Progenitor cell of endocrine pancreas (in vitro differentiated cells): ENCODE data around the gene LY6G6C. TPM values are rescaled to one million over a fixed set of nuclear protein-coding genes. Genes with fewer than 3 reads are reported as not detected.

Experiments used
- DNase-seq: peaks from one replicate; pipeline ENCODE4 v3.0.0; 2021; ENCODE audit warnings: low spot score; ENCODE audit not compliant: unreplicated experiment
- H3K27ac Mint-ChIP-seq: 2 replicates; pipeline ENCODE4 v1.8.0; 2021; ENCODE audit warnings: mild to moderate bottlenecking, moderate library complexity, mixed read lengths
- H3K27me3 Mint-ChIP-seq: 2 replicates; pipeline ENCODE4 v1.8.0; 2021; ENCODE audit warnings: mixed read lengths
- H3K36me3 Mint-ChIP-seq: 2 replicates; pipeline ENCODE4 v1.8.0; 2022; ENCODE audit warnings: mixed read lengths; ENCODE audit not compliant: insufficient read depth
- H3K4me1 Mint-ChIP-seq: 2 replicates; pipeline ENCODE4 v1.8.0; 2021; ENCODE audit warnings: low read depth, mixed read lengths
- H3K4me3 Mint-ChIP-seq: 2 replicates; pipeline ENCODE4 v1.8.0; 2021; ENCODE audit warnings: low read depth, mild to moderate bottlenecking, moderate library complexity, mixed read lengths
- H3K9me3 Mint-ChIP-seq: 2 replicates; pipeline ENCODE4 v1.8.0; 2021; ENCODE audit warnings: low read depth, mixed read lengths
- total RNA-seq: library from RNA; stranded (reverse); gene quantifications from 2 replicates; pipeline ENCODE4 v1.2.1, GENCODE V29; 2021
- TF ChIP-seq, protein P1 (sequence below): fragments of 200-600 bp; sonication (generic); IDR thresholded peaks from one replicate; pipeline ENCODE4 v1.5.0; 2021; ENCODE audit warnings: antibody characterized with exemption, mild to moderate bottlenecking; ENCODE audit not compliant: unreplicated experiment

LY6G6C gene
- total RNA-seq, 1 donor from 2014 or later = 0.60 TPM

DNA sequence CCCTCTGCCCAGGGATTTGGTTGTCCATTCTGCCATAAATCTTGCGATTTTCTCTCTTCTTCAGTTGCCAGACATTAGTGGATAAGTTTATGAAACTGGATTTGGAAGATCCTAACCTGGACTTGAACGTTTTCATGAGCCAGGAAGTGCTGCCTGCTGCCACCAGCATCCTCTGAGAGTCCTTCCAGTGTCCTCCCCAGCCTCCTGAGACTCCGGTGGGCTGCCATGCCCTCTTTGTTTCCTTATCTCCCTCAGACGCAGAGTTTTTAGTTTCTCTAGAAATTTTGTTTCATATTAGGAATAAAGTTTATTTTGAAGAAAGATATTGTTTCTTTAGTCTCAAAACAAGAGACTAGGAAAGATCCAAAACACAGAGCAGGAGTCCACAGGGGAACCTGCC, 40.8 kb upstream of the LY6G6C start, which contains the start of gene SAPCD1:
SAPCD1 (plus strand) TSS at position 301 of the 400 bp plus-strand sequence. CDS start 399 bp downstream, outside the sequence.
- TF ChIP-seq, protein P1, sequence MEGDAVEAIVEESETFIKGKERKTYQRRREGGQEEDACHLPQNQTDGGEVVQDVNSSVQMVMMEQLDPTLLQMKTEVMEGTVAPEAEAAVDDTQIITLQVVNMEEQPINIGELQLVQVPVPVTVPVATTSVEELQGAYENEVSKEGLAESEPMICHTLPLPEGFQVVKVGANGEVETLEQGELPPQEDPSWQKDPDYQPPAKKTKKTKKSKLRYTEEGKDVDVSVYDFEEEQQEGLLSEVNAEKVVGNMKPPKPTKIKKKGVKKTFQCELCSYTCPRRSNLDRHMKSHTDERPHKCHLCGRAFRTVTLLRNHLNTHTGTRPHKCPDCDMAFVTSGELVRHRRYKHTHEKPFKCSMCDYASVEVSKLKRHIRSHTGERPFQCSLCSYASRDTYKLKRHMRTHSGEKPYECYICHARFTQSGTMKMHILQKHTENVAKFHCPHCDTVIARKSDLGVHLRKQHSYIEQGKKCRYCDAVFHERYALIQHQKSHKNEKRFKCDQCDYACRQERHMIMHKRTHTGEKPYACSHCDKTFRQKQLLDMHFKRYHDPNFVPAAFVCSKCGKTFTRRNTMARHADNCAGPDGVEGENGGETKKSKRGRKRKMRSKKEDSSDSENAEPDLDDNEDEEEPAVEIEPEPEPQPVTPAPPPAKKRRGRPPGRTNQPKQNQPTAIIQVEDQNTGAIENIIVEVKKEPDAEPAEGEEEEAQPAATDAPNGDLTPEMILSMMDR = no peak
- peaks cover 3% of the 10 kb centered on the region for H3K36me3 Mint-ChIP-seq
- H3K9me3 Mint-ChIP-seq = no peaks in the 10 kb centered on the region
- no peaks in the 10 kb centered on the region for H3K27me3 Mint-ChIP-seq
- no peaks in the 10 kb centered on the region for H3K4me1 Mint-ChIP-seq
- DNase-seq = no peak
- H3K4me3 Mint-ChIP-seq = no peak within 1 kb of the TSS
- H3K27ac Mint-ChIP-seq = no peak within 1 kb of the TSS

DNA sequence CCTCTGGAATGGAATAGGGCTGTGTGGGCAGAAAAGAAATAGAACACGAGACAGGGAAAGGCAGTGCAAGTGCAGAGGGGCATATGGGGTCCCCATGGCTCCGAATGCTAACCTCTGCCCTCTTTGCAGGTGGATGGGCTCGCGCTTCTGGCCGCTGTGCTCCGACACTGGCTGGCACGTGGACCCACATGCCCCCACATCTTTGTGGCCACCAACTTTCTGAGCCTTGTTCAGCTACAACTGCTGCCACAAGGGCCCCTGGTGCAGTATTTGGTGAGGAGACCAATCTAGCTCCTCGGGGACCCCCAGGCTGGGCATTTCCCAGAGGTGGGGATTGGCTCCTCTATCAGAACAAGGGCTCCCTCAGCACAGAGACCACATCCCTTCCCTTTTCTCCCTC, 39.8 kb upstream of the LY6G6C start:
- Mint-ChIP-seq H3K27ac (no peak overlapping the region), H3K27me3 (no peaks in the 10 kb centered on the region), H3K4me3 (no peak overlapping the region), H3K4me1 (no peaks in the 10 kb centered on the region), H3K36me3 (peaks cover 3% of the 10 kb centered on the region), H3K9me3 (no peaks in the 10 kb centered on the region)
- no peak for DNase-seq
- TF ChIP-seq, protein P1 = no peak

DNA sequence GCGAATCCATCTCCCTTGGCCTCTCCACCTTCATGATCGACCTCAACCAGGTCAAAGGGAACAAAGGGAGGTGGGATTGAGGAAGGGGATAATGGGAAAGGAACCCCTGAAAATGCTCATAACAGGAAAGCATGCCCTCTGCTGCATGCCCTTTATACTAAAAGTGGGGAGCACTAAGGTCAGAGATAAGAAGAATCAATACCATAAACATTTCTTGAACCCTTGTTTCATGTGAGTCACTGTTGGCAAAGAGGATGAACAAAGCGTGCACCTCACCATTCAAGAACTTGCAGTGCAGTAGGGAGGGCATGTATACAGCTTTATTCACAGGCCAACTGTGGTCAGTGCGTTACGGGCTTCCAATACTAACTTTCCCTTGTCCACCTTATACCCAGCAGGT, 39.2 kb upstream of the LY6G6C start:
- H3K4me1 Mint-ChIP-seq = no peaks in the 10 kb centered on the region
- DNase-seq = no peak
- H3K27me3 Mint-ChIP-seq = no peaks in the 10 kb centered on the region
- no peak overlapping the region for H3K4me3 Mint-ChIP-seq
- H3K36me3 Mint-ChIP-seq = peaks cover 3% of the 10 kb centered on the region
- H3K9me3 Mint-ChIP-seq = no peaks in the 10 kb centered on the region
- TF ChIP-seq, protein P1 = no peak
- H3K27ac Mint-ChIP-seq = no peak overlapping the region

DNA sequence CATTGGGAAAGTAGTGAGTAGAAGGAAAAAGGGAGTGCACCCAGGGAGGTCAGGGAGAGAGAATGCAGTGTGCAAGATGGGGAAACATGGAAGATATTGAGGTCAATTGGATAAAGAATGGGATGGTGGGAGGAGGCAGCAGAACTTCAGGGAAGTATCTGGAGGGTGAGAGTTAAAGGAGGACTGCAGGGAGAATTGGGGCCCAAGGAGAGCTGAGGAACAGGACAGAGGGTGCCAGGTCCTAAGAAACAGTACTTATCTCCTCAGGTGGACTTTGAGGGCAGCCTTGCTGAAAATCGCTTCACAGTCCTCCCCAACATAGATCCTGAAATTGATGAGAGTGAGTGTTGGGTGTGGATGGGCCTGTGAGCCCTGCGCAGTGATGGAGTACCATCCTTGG, 36.7 kb upstream of the LY6G6C start:
- Mint-ChIP-seq H3K27me3 (no peaks in the 10 kb centered on the region), H3K4me3 (no peak overlapping the region), H3K36me3 (peaks cover 3% of the 10 kb centered on the region), H3K27ac (no peak overlapping the region), H3K4me1 (no peaks in the 10 kb centered on the region), H3K9me3 (no peaks in the 10 kb centered on the region)
- TF ChIP-seq, protein P1 = no peak
- no peak for DNase-seq

DNA sequence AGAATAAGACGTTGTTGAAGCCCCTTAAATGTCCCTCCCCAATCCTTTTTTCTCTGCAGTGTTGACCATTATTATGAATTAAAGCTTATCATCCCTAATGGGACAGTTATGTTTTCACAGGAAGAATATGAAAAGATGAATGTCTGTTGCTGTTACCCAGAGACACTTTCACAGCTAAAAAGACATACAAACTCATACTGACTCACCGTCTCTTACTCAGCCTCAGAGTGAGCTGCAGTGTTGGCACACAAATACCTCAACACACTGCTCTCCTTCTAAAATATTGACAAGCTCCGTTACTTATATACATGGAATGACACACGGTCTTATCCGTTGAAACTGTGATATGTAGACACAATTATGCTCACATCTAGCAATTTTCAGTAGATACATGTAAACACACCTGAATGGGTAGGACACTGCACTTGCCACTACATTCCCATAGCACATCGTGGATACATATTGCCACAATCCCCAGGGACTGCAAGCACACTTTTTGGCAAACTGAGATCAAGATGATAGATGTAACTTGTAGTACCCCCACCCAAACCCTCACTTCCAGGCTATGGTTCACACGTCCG, 31.3 kb upstream of the LY6G6C start:
- peaks cover 2% of the 10 kb centered on the region for H3K36me3 Mint-ChIP-seq
- H3K27me3 Mint-ChIP-seq = no peaks in the 10 kb centered on the region
- no peak for DNase-seq
- H3K9me3 Mint-ChIP-seq = no peaks in the 10 kb centered on the region
- H3K4me3 Mint-ChIP-seq = no peak overlapping the region
- peaks cover 4% of the 10 kb centered on the region for H3K4me1 Mint-ChIP-seq
- no peak overlapping the region for H3K27ac Mint-ChIP-seq
- TF ChIP-seq, protein P1 = no peak
